GM12801 (cell line): ENCODE data around the gene TNRC6C.

ENCODE experiments used
- TF ChIP-seq, protein P1 (sequence below): IDR thresholded peaks from one replicate; pipeline ENCODE4 v1.5.1; 2011; ENCODE audit warnings: control low read depth; ENCODE audit not compliant: insufficient read length; ENCODE audit errors: extremely low read depth

The TNRC6C gene

GRCh38 chr17:78002166-78002565, 43.7 kb downstream of the TNRC6C start:
- TF ChIP-seq, protein P1, sequence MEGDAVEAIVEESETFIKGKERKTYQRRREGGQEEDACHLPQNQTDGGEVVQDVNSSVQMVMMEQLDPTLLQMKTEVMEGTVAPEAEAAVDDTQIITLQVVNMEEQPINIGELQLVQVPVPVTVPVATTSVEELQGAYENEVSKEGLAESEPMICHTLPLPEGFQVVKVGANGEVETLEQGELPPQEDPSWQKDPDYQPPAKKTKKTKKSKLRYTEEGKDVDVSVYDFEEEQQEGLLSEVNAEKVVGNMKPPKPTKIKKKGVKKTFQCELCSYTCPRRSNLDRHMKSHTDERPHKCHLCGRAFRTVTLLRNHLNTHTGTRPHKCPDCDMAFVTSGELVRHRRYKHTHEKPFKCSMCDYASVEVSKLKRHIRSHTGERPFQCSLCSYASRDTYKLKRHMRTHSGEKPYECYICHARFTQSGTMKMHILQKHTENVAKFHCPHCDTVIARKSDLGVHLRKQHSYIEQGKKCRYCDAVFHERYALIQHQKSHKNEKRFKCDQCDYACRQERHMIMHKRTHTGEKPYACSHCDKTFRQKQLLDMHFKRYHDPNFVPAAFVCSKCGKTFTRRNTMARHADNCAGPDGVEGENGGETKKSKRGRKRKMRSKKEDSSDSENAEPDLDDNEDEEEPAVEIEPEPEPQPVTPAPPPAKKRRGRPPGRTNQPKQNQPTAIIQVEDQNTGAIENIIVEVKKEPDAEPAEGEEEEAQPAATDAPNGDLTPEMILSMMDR, result no peak

GRCh38 chr17:78005452-78006171, 47.1 kb downstream of the TNRC6C start:
- TF ChIP-seq, protein P1, result no peak

GRCh38 chr17:78006338-78006737, 47.8 kb downstream of the TNRC6C start:
- TF ChIP-seq, protein P1, result no peak

DNA sequence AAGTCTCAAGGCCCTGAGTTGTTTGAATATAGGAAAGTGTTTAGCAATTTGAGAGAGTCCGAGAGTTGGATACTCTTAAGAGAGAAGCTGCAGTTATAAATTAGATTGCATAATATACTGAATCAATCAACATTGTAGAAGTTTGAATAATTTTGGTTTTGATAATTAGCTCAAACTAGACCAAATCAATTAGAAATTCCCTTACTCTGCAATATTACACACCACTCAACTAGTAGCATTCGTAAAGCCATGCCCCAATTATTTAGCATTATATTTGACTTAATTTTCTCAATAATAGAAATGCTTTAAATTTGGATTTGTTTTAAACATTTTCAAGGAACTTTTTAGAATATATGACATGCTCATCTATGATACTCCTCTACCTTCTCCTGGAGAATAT, 49.1 kb downstream of the TNRC6C start:
- TF ChIP-seq, protein P1, result no peak

GRCh38 chr17:78010759-78011158, 52.3 kb downstream of the TNRC6C start:
- TF ChIP-seq, protein P1, result no peak

DNA sequence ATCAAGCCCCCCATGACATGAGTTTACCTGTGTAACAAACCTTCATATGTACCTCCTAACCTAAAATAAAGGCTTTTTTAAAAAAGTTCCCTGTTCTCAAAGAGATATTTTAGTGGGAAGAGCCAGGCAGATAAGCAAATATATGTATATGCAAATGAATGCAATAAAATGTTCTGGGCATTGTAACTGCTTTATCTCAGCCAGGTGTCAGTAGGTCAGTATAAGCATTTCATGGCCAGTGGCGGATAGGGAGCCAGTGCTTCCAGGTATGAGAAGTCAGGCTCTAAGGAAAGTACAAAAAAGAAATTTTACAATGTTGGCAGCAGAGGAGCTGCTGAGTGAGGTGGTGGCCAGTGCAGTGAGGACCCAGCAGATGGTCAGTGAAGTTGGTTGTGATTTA, 53.9 kb downstream of the TNRC6C start:
- TF ChIP-seq, protein P1, result no peak

- TF ChIP-seq, protein P1, result no peak
These were observed 55.4 kb downstream of the TNRC6C start for GRCh38 chr17:78013683-78014467.
